Activated CD4-positive, alpha-beta memory T cell treated with anti-CD3 and anti-CD28 coated beads, Interleukin-2, amount 10 ng/mL, durations not matched to agents 7 days and 5 days (primary cell): Measurements from ENCODE around the gene BCAN. TPM values are rescaled to one million over a fixed set of nuclear protein-coding genes. Genes with fewer than 3 reads are reported as not detected.

Experiments
- CTCF ChIA-PET: fragments of 350-600 bp; sonication (Branson Sonifier 250); formaldehyde crosslinking; loops from one replicate; lab custom pipeline; 2021; ENCODE audit warnings: antibody characterized with exemption, inconsistent platforms; lab: Charles Lee
- POLR2A ChIA-PET: fragments of 350-600 bp; sonication (Branson Sonifier 250); formaldehyde crosslinking; loops from one replicate; lab custom pipeline; 2021; ENCODE audit warnings: antibody characterized with exemption; lab: Charles Lee
- DNase-seq: peaks from one replicate; pipeline ENCODE4 v3.0.0-alpha.2; 2020
- H3K27ac Mint-ChIP-seq: one replicate; pipeline ENCODE4 v1.8.0; 2021; ENCODE audit warnings: mild to moderate bottlenecking, mixed read lengths
- H3K27me3 Mint-ChIP-seq: one replicate; pipeline ENCODE4 v1.8.0; 2021; ENCODE audit warnings: mixed read lengths
- H3K36me3 Mint-ChIP-seq: one replicate; pipeline ENCODE4 v1.8.0; 2021; ENCODE audit warnings: low read depth, mixed read lengths
- H3K4me1 Mint-ChIP-seq: one replicate; pipeline ENCODE4 v1.8.0; 2021; ENCODE audit warnings: mixed read lengths
- H3K4me3 Mint-ChIP-seq: one replicate; pipeline ENCODE4 v1.8.0; 2021; ENCODE audit warnings: mild to moderate bottlenecking, mixed read lengths
- H3K9me3 Mint-ChIP-seq: one replicate; pipeline ENCODE4 v1.8.0; 2021; ENCODE audit warnings: mixed read lengths
- total RNA-seq, 2 experiments: library from RNA; stranded (reverse); gene quantifications; one replicate each; pipeline ENCODE4 v1.2.3, GENCODE V29; 2021

Gene BCAN
- total RNA-seq, 2 experiments from 2014 or later = not detected

DNA sequence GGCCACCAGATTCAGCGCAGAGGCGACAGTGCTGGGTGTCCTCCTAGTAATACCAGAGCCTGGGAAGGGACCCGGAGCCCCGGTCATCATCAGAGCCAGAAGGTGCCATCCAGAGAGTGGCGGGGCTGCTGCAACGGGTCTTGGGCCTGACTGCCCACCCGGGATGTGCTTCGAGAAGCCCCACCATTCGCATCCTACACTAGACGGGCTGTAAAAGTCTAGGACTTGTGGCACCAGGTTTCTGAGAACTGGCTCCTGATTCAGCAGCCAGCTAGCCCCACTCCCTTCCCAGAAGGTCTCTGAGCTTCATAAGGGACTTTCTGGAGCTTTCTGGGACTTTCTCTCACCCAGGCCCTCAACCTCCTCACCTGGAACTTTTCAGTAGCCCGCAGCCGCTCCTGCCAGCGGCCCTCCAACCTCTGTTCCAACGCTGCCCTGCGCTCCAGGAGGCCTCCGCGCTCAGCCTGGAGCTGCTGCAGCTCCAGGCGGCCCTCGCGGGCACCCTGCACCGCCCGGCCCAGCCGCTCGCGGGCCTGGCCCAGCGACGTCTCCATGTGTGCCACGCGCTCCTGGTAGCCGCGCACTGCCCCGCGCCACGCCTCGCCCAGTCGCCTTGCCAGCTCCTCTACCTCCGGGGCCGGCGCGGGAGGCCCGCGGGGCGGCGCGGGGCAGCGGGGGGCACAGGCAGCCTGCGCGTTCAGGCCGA lies 34.4 kb downstream of the BCAN start:
- H3K27ac Mint-ChIP-seq = no peak overlapping the region
- H3K36me3 Mint-ChIP-seq = no peaks in the 10 kb centered on the region
- no peak overlapping the region for H3K4me3 Mint-ChIP-seq
- DNase-seq = no peak
- H3K9me3 Mint-ChIP-seq = no peaks in the 10 kb centered on the region
- ChIA-PET CTCF (interaction anchor here (0.9 to 10.7 kb wide), 11 partner anchors 9 to 85 kb away, joined by 3 to 139 read pairs (median 7); partner anchors contain the start of genes CRABP2, ISG20L2 and METTL25B), POLR2A (interaction anchor here (0.6 to 2.1 kb wide), 3 partner anchors 13 to 33 kb away, joined by 3 to 5 read pairs (median 3); no protein-coding TSS in a partner anchor)
- H3K4me1 Mint-ChIP-seq = peaks cover 14% of the 10 kb centered on the region
- peaks cover 82% of the 10 kb centered on the region for H3K27me3 Mint-ChIP-seq

- Mint-ChIP-seq H3K4me3 (no peak within 1 kb of the TSS), H3K36me3 (no peaks in the 10 kb centered on the region), H3K4me1 (peaks cover 14% of the 10 kb centered on the region), H3K27ac (no peak within 1 kb of the TSS), H3K9me3 (no peaks in the 10 kb centered on the region), H3K27me3 (peaks cover 82% of the 10 kb centered on the region)
- POLR2A ChIA-PET = interaction anchor here (1.6 to 2.1 kb wide), 2 partner anchors 16 to 49 kb away, joined by 5 to 7 read pairs; no protein-coding TSS in a partner anchor
- CTCF ChIA-PET = interaction anchor here (0.9 to 10.7 kb wide), 10 partner anchors 8 to 53 kb away, joined by 3 to 139 read pairs (median 10); partner anchors contain the start of genes CRABP2, ISG20L2 and METTL25B
- no peak for DNase-seq
Measured at GRCh38 chr1:156676820-156677615, 35.1 kb downstream of the BCAN start, which contains the start of gene NES. Gene NES (minus strand): TSS chr1:156677407. CDS start chr1:156677264, 143 bp downstream.

GRCh38 chr1:156677616-156678596 lies 36.0 kb downstream of the BCAN start:
- Mint-ChIP-seq H3K4me3 (no peak overlapping the region), H3K9me3 (no peaks in the 10 kb centered on the region), H3K4me1 (peaks cover 14% of the 10 kb centered on the region), H3K27ac (no peak overlapping the region), H3K27me3 (peaks cover 76% of the 10 kb centered on the region), H3K36me3 (no peaks in the 10 kb centered on the region)
- CTCF ChIA-PET = interaction anchor here (0.6 to 10.7 kb wide), 15 partner anchors 12 to 87 kb away, joined by 3 to 139 read pairs (median 4); partner anchors contain the start of genes CRABP2, ISG20L2 and METTL25B
- POLR2A ChIA-PET = interaction anchor here (0.6 to 2.1 kb wide), 4 partner anchors 17 to 48 kb away, joined by 3 to 7 read pairs (median 4); no protein-coding TSS in a partner anchor
- DNase-seq = peak; percentile 35

GRCh38 chr1:156680056-156680455 lies 38.1 kb downstream of the BCAN start:
- no peak for DNase-seq
- H3K36me3 Mint-ChIP-seq = no peaks in the 10 kb centered on the region
- H3K9me3 Mint-ChIP-seq = no peaks in the 10 kb centered on the region
- H3K4me3 Mint-ChIP-seq = no peak overlapping the region
- ChIA-PET POLR2A (no interaction called here), CTCF (interaction anchor here (0.6 to 10.7 kb wide), 7 partner anchors 10 to 248 kb away, joined by 3 to 139 read pairs (median 4); no protein-coding TSS in a partner anchor)
- H3K4me1 Mint-ChIP-seq = peaks cover 34% of the 10 kb centered on the region
- H3K27me3 Mint-ChIP-seq = peaks cover 61% of the 10 kb centered on the region
- H3K27ac Mint-ChIP-seq = no peak overlapping the region

GRCh38 chr1:156681196-156681960 lies 39.5 kb downstream of the BCAN start:
- Mint-ChIP-seq H3K4me1 (peaks cover 34% of the 10 kb centered on the region), H3K4me3 (no peak overlapping the region), H3K9me3 (no peaks in the 10 kb centered on the region), H3K36me3 (no peaks in the 10 kb centered on the region), H3K27me3 (peaks cover 51% of the 10 kb centered on the region), H3K27ac (no peak overlapping the region)
- CTCF ChIA-PET = interaction anchor here (1.2 to 11.7 kb wide), 6 partner anchors 8 to 57 kb away, joined by 3 to 212 read pairs (median 26); partner anchors contain the start of genes ISG20L2 and METTL25B
- POLR2A ChIA-PET = interaction anchor here (0.9 kb wide), 1 partner anchor 8 kb away, joined by 3 read pairs; no protein-coding TSS in a partner anchor
- DNase-seq = no peak

- CTCF ChIA-PET = interaction anchor here (1.1 to 11.7 kb wide), 5 partner anchors 8 to 62 kb away, joined by 3 to 212 read pairs (median 8); partner anchors contain the start of genes ISG20L2, METTL25B and MRPL24
- POLR2A ChIA-PET = interaction anchor here (0.9 kb wide), 1 partner anchor 9 kb away, joined by 3 read pairs; no protein-coding TSS in a partner anchor
Measured at GRCh38 chr1:156682166-156682890, 40.4 kb downstream of the BCAN start.

DNA sequence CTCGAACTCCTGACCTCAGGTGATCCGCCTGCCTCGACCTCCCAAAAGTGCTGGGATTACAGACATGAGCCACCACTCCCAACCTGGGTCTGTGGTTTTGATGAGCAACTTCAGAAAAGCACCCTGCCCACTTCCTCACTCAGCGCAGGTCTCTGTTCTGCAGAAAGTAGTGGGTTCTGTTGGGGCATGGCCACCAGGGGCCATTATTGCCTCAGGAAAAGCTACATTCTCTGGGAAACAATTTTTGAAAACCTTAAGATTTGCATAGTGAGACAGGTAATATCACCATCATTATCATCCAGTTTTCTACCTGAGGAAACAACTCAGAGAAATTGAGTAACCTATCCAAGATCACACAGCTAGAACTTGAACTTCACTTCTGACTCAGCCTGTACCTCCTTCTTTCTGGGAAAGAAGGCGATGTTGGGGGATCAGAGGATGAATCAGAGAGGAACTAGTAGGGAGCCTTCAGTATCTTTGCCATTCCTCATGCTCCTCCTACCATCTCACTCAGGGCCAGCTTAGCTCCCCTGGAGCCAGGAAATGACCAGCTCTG lies 42.4 kb downstream of the BCAN start:
- POLR2A ChIA-PET = interaction anchor here (0.7 to 1.7 kb wide), 4 partner anchors 22 to 67 kb away, joined by 3 to 9 read pairs (median 4); partner anchors contain the start of genes CRABP2, HDGF and METTL25B
- peak; percentile 63 for DNase-seq
- H3K9me3 Mint-ChIP-seq = no peaks in the 10 kb centered on the region
- H3K4me3 Mint-ChIP-seq = no peak overlapping the region
- H3K36me3 Mint-ChIP-seq = no peaks in the 10 kb centered on the region
- peak overlapping the region; percentile 40 for H3K27ac Mint-ChIP-seq
- peaks cover 43% of the 10 kb centered on the region for H3K27me3 Mint-ChIP-seq
- peaks cover 22% of the 10 kb centered on the region for H3K4me1 Mint-ChIP-seq
- CTCF ChIA-PET = interaction anchor here (0.6 to 11.7 kb wide), 15 partner anchors 8 to 397 kb away, joined by 3 to 212 read pairs (median 5); partner anchors contain the start of genes CRABP2, ISG20L2, METTL25B and NTRK1

More at GRCh38 chr1:156682166-156682890, 40.4 kb downstream of the BCAN start:
- peaks cover 49% of the 10 kb centered on the region for H3K27me3 Mint-ChIP-seq
- H3K9me3 Mint-ChIP-seq = no peaks in the 10 kb centered on the region
- H3K4me1 Mint-ChIP-seq = peaks cover 31% of the 10 kb centered on the region
- no peak overlapping the region for H3K4me3 Mint-ChIP-seq
- H3K36me3 Mint-ChIP-seq = no peaks in the 10 kb centered on the region
- DNase-seq = no peak
- H3K27ac Mint-ChIP-seq = no peak overlapping the region

GRCh38 chr1:156689035-156689952 lies 47.4 kb downstream of the BCAN start:
- Mint-ChIP-seq H3K36me3 (no peaks in the 10 kb centered on the region), H3K27ac (no peak overlapping the region), H3K4me1 (peaks cover 21% of the 10 kb centered on the region), H3K27me3 (peaks cover 65% of the 10 kb centered on the region), H3K4me3 (no peak overlapping the region), H3K9me3 (no peaks in the 10 kb centered on the region)
- POLR2A ChIA-PET = interaction anchor here (0.7 to 3.9 kb wide), 9 partner anchors 13 to 119 kb away, joined by 3 to 32 read pairs (median 5); partner anchors contain the start of genes CRABP2, ISG20L2 and METTL25B
- DNase-seq = peak; percentile 76
- CTCF ChIA-PET = interaction anchor here (0.5 to 11.7 kb wide), 45 partner anchors 7 to 270 kb away, joined by 3 to 212 read pairs (median 4); partner anchors contain the start of genes CRABP2, INSRR, ISG20L2 and METTL25B
